HG03439 (cell line): Measurements from ENCODE around the gene ARHGEF10L.

Experiments used
- ATAC-seq: cut with Tn5 transposase; IDR thresholded peaks from one replicate; pipeline ENCODE4 v1.9.1; 2021; ENCODE audit warnings: mild to moderate bottlenecking, moderate library complexity; ENCODE audit not compliant: unreplicated experiment

ARHGEF10L gene

GRCh38 chr1:17568014-17568900 is 28.8 kb downstream of the ARHGEF10L start:
- no peak for ATAC-seq

GRCh38 chr1:17569200-17570139 is 30.0 kb downstream of the ARHGEF10L start:
- ATAC-seq = no peak

GRCh38 chr1:17570228-17570627 is 30.7 kb downstream of the ARHGEF10L start:
- no peak for ATAC-seq

- ATAC-seq = no peak
Measured at GRCh38 chr1:17572264-17572985, 32.9 kb downstream of the ARHGEF10L start.

GRCh38 chr1:17573518-17574041 is 34.1 kb downstream of the ARHGEF10L start:
- no peak for ATAC-seq

- ATAC-seq = no peak
Measured at GRCh38 chr1:17574516-17574915, 35.0 kb downstream of the ARHGEF10L start.

GRCh38 chr1:17575797-17576518 is 36.5 kb downstream of the ARHGEF10L start:
- no peak for ATAC-seq

GRCh38 chr1:17576519-17576853 is 37.0 kb downstream of the ARHGEF10L start:
- no peak for ATAC-seq

- ATAC-seq = no peak
Measured at GRCh38 chr1:17577907-17578297, 38.4 kb downstream of the ARHGEF10L start.

GRCh38 chr1:17579951-17580939 is 40.7 kb downstream of the ARHGEF10L start:
- ATAC-seq = no peak

- no peak for ATAC-seq
Measured at GRCh38 chr1:17581389-17582123, 42.1 kb downstream of the ARHGEF10L start.

GRCh38 chr1:17582124-17582774 is 42.8 kb downstream of the ARHGEF10L start:
- ATAC-seq = no peak

- no peak for ATAC-seq
Measured at GRCh38 chr1:17584539-17584938, 45.0 kb downstream of the ARHGEF10L start.

- ATAC-seq = no peak
Measured at GRCh38 chr1:17585266-17585987, 45.9 kb downstream of the ARHGEF10L start.

- ATAC-seq = no peak
Measured at GRCh38 chr1:17586172-17586964, 46.9 kb downstream of the ARHGEF10L start.

- no peak for ATAC-seq
Measured at GRCh38 chr1:17587693-17588047, 48.2 kb downstream of the ARHGEF10L start.
